DMS153 (cell line): ENCODE measurements around the gene CHST6.
"Not testable (repeated sequence)": the region's sequence is repeated elsewhere in the genome, so short reads cannot be mapped to it uniquely, and the experiment has no call there.

ENCODE experiments used
- DNase-seq: peaks from one replicate; lab custom pipeline; 2025; lab: John Stamatoyannopoulos, UW

The CHST6 gene

DNA sequence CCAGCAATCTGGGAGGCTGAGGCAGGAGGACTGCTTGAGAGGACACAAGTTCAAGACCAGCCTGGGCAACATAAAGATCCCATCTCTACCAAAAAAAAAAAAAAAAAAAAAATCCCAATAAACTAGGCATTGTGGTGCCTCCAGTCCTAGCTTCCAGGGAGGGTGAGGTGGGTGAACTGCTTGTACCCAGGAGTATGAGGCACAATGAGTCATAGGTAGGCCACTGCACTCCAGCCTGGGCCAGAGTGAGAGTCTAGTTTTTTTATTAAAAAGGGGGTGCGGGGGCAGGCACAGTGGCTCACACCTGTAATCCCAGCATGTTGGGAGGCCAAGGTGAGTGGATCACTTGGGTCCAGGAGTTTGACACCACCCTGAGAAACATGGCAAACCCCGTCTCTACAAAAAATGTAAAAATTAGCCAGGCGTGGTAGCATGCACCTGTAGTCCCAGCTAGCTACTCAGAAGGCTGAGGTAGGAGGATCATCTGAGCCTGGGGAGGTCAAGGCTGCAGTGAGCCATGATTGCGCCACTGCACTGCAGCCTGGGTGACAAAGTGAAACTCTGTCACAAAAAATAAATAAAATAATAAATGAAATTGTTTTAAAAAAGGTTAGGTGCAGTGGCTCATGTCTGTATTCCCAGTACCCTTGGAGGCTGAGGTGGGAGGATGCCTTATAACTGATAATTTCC, 7.8 kb upstream of the CHST6 start:
- no peak for DNase-seq

GRCh38 chr16:75501820-75502219, 6.6 kb upstream of the CHST6 start:
- DNase-seq, result not testable (repeated sequence)

GRCh38 chr16:75501359-75501758, 6.1 kb upstream of the CHST6 start:
- DNase-seq, result no peak

- DNase-seq, result peak; percentile 11
These were observed 3.5 kb upstream of the CHST6 start for GRCh38 chr16:75498605-75499322.

DNA sequence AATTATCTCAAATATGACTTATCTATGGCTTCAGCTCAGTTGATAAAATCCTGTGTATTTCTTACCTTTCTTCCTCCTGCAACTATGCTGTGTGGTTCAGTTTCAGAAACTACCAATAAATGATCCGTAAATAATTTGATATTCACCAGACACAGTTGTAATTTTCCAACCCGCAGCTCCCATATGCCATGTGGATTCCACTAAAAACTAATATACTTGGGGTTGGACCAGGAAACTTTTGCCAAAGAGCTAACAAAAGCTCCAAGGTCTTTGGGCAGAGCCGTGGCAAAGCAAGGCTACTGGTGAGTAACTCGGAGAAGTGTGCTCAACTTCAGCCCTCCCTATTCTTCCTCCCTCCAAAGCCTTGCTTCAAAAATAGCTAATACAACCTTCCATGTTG, 2.3 kb upstream of the CHST6 start:
- DNase-seq, result no peak

DNA sequence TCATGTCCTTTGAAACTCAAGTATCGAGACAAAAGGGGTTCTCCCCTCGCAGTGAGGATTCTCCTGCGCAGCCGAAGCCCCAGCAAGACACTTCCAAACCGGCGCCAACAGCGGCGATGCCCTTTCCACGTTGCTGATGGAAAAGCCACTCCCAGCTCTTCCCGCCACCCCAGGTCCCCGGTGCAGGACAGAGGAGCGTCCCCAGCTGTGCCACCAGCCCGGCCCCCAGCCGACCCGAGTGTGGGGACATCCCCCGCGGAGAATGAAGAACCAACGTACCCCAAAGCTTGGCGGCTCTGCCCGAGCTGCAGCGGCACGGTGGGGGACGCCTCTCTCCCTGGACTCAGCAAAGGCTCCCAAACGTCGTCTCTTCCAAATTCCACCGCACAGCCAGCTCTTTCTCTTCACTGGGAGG, 573 bp downstream of the CHST6 start:
- DNase-seq, result no peak

GRCh38 chr16:75494184-75494583, 1.1 kb downstream of the CHST6 start:
- DNase-seq, result no peak

- peak; percentile 57 for DNase-seq
These were observed 3.4 kb downstream of the CHST6 start for GRCh38 chr16:75491876-75492275.

DNA sequence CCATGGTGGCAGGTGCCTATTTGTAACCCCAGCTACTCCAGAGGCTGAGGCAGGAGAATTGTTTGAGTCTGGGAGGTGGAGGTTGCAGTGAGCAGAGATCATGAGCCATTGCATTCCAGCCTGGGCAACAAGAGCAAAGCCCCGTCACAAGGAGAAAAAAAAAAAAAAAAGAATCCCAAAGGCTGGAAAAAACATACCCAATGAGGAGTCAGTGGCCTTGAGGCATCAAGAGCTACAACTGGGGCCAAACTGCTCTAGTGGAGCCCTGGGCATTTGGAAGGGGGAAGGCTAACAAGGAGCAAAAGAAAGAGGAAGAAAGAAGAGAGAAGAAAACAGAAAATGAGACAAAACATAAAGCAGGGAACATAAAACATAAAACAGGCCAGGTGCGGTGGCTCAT, 6.9 kb downstream of the CHST6 start:
- no peak for DNase-seq

DNA sequence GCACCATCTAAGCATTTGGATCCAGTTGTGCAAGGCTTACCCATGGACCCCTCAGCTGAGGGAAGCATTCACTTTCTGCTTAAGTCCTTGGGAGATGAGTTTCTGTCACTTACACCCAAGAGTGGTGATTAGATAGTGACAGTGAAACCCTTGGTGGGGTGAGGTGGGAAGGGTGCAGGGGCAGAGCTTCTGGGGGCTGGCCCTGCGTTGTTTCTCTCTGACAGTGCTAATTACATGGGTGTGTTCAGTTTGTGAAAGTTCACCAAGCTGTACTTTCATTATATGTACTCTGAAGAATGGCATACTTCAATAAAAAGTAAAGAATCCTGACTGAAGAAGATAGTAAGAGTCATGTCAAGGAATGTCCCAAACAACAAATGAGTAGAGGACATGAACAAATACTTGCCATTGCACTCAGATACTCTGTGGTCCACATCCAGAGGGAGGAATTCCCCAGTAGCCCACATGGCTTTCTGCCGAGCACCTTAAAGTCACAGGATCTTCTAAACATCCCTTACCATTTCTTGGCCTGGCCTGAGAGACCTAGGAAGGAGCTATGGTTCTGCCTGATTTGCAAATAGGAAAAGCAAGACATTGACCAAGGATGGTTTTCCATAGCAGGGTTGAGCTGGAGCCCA, 8.4 kb downstream of the CHST6 start:
- no peak for DNase-seq

GRCh38 chr16:75486014-75486675, 9.1 kb downstream of the CHST6 start:
- peak; percentile 88 for DNase-seq

DNA sequence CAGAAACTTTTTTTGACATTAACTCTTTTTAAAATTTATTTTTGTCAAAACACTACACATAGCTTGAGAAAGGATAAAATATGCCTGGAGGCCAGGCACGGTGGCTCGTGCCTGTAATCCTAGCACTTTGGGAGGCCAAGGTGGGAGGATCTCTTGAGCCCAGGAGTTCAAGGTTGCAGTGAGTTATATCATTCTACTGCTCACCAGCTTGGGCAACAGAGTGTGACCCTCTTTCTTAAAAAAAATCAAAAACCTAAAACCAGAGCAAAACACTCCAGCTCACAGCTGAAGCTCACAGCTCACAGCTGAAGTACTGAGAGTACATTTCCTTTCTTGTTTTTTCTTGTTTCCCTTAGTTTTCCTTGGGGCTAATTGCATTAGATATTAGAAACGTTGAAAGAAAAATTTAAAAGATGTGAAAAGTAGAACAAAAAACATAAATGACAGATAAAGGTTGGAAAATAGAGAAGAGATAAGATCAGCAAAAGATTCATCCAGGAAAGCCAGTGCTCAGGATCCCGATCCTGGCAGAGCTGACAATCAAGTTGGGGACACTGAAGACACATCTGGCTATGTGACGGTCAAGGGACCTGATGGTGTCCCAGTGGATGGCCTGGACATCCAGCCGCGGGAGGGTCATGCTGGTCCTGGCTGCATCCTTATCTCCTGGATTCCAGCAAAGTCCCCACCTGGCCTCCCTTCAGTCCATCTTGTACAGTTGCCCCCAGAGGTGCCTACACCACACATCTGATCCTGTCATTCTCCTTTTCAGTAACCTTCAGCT, 9.8 kb downstream of the CHST6 start:
- DNase-seq, result no peak

- DNase-seq, result no peak
These were observed 12.0 kb downstream of the CHST6 start for GRCh38 chr16:75483222-75483621.

- DNase-seq, result no peak
These were observed 12.6 kb downstream of the CHST6 start for GRCh38 chr16:75482434-75483205.

DNA sequence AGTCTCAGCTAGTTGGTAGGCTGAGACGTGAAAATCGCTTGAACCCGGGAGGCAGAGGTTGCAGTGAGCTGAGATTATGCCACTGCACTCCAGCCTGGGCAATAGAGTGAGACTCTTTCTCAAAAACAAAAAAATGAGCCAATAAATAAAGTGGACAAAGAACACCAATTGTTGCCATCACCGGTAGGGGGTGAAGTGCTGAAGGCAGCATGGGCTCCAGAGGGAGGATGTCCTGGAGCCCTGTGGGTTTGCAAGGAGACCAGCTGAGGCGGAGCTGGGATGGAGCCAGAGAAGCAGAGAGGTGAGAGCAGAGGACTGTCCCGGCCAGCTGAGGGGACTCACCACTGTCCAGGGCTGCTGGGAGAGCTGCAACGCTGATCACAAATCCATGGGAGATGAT, 13.8 kb downstream of the CHST6 start:
- no peak for DNase-seq

DNA sequence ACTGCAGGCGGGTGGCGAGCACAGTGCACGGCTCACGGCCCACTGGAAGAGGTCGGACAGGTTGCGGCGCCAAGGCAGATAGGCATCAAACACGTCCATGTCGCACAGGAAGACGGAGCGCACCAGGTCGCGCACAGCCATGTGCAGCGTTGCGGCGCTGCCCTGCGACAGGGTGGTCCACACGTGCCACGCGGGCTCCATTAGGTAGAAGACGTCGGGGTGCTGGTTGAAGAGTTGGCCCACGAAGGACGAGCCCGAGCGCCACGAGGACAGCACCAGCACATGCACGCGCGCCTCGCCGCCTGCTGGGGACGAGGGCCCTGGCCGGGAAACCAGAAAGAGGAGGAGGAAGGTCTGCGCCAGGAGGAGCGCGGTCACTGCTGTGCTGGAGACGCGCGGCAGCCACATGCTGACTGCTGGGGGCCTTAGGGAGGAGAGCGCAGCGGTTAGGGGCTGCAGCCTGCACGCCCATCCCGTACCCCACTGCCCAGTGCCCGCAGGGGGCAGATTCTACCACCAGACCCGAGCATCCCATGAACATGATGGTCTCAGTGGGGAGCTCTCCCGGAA, 15.7 kb downstream of the CHST6 start:
- DNase-seq, result no peak

DNA sequence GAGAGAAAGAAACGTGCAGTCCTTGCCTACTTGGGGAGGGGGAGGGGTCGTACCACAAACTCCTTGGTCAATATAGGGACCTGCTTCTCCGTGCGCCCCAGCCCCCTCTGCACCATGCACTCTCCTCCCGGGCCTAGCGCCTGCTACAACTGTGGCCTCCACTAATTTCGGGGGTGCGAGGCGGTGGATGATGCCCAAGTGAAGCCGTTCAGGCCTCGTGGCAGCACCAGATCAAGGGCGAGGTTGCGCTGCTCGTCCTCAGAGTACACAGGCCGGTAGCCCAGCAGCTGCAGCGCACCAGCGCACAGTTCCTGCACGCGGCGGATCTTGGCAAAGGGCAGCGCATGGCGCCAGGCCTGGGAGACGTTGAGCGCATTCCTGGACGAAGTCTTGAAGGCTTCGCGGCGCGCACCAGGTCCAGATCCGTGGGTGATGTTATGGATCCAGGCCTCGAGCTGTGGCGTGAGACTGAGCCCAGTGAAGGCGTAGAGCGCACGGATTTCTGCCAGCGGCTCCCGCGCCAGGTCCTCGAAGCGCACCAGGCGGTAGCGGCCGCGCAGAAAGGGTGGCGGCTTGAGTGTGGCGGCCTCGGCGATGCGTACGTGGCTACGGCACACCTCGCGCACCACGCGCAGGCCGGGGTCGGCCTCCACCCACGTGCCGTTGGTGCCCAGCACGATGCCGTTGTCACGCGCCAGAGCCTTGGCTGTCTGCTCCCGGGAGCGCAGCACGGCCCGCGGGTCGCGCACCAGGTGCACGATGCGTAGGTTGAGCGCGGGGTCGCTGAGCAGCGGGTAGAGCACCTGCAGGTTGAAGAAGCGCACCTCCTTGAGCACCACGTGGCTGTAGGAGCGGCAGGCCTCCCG, 16.5 kb downstream of the CHST6 start:
- DNase-seq, result no peak

DNA sequence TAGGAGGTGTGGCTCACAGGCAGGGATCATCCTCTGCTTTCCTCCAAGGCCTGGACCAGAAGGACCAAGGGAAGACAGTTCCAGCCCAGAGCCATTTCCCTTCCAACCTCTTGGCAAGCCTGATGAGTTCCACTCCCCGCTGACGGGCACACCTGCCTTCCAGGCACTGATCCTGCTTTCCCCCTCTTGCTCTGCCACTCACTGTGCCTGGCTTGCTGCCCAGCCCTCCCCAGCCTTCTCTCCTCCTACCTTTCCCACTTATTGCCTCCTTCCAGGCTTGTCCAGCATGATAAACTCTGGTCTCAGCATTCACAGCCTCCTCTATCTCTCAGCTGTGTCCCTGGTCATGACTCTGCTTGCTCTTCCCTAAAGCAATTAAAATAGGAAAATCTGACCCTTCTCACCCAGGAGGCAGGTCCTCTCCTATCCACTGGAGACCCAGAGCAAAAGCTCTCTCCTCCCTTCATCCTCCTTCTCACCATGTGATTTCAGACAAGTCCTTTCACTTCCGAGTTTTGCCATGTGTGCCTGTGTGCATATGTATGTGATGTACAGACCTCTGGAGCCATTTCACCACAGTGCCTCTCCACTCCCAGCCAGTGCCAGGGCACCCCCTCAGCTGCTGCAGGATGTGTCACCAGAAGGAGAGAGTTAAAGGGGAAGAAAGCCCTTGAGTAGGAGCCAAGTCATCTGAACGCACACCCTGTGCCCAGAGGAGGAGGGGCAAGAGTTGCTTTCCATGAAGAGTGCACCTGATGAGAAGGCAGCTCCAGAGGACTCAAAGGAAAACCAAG, 17.4 kb downstream of the CHST6 start:
- no peak for DNase-seq

- no peak for DNase-seq
These were observed 18.4 kb downstream of the CHST6 start for GRCh38 chr16:75476817-75477216.
